ENCODE results near the gene DUSP8. TPM values are rescaled to one million over a fixed set of nuclear protein-coding genes. Genes with fewer than 3 reads are reported as not detected.
"Not testable (repeated sequence)": the region's sequence is repeated elsewhere in the genome, so short reads cannot be mapped to it uniquely, and the experiment has no call there.

DUSP8 gene
- total RNA-seq, 1 experiment from 2014 or later = 2.4 TPM

DNA sequence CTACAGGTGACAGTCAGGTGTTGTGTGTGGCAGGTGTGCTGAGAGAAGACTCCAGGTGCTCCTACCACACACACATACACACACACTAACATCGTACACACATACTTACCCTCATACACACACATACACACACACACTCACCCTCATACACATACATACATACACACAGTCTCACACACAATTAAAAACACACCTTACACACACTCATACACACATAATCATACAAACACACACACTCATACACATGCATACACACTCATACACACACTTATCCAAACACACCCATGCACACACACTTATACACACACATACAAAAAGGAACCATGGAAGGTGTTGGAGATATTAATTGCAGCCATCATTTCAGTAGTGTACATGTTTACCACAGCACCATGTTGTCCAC is 31.6 kb upstream of the DUSP8 start (continued):
- TF ChIP-seq, protein P1, sequence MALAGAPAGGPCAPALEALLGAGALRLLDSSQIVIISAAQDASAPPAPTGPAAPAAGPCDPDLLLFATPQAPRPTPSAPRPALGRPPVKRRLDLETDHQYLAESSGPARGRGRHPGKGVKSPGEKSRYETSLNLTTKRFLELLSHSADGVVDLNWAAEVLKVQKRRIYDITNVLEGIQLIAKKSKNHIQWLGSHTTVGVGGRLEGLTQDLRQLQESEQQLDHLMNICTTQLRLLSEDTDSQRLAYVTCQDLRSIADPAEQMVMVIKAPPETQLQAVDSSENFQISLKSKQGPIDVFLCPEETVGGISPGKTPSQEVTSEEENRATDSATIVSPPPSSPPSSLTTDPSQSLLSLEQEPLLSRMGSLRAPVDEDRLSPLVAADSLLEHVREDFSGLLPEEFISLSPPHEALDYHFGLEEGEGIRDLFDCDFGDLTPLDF (CRISPR knock-in tag; IDR thresholded peaks at IDR 0.05) = no peak
- TF ChIP-seq NR1H2 (CRISPR knock-in tag; IDR thresholded peaks at IDR 0.05) (no peak), FOXJ3 (CRISPR knock-in tag; IDR thresholded peaks at IDR 0.05; ENCODE audit: borderline replicate concordance) (no peak)

DNA sequence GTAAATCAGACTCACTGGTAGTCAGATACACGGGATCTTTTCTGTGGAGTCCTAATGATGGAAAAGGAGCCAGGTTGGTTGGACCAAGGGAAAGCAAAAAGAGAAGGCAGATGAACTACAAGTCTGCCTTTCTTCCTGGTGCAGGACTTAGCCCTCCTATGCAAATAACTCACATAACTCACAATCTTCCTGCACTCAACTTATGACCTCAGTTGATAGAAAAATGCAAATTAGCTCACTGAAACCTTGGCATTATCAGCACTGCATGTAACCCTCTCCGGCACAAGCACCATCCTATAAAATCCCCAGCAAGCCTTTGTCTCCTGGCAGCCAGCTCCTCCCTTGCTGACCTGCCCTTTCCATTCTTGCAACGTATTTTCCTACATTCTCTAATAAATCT is 29.6 kb upstream of the DUSP8 start:
- H3K4me1 Mint-ChIP-seq = peaks cover 21% of the 10 kb centered on the region
- H3K27ac Mint-ChIP-seq; POLR2A ChIA-PET; DNase-seq (ENCODE audit: low spot score); H3K4me3 Mint-ChIP-seq; ATAC-seq: not testable (repeated sequence)
- CTCF ChIA-PET = interaction anchor here (3.2 kb wide), 1 partner anchor 55 kb away, joined by 11 read pairs; no protein-coding TSS in a partner anchor
- peaks cover 40% of the 10 kb centered on the region for H3K9me3 Mint-ChIP-seq
- H3K36me3 Mint-ChIP-seq = peaks cover 36% of the 10 kb centered on the region
- peaks cover 47% of the 10 kb centered on the region for H3K27me3 Mint-ChIP-seq (ENCODE audit: low read depth)

GRCh38 chr11:1600626-1601025 is 28.6 kb upstream of the DUSP8 start:
- H3K4me3 Mint-ChIP-seq = no peak overlapping the region
- ChIA-PET CTCF (interaction anchor here (3.1 to 3.2 kb wide), 2 partner anchors 26 to 54 kb away, joined by 8 to 11 read pairs; no protein-coding TSS in a partner anchor), POLR2A (no interaction called here)
- H3K9me3 Mint-ChIP-seq = peaks cover 40% of the 10 kb centered on the region
- H3K27ac Mint-ChIP-seq = no peak overlapping the region
- TF ChIP-seq, protein P2, sequence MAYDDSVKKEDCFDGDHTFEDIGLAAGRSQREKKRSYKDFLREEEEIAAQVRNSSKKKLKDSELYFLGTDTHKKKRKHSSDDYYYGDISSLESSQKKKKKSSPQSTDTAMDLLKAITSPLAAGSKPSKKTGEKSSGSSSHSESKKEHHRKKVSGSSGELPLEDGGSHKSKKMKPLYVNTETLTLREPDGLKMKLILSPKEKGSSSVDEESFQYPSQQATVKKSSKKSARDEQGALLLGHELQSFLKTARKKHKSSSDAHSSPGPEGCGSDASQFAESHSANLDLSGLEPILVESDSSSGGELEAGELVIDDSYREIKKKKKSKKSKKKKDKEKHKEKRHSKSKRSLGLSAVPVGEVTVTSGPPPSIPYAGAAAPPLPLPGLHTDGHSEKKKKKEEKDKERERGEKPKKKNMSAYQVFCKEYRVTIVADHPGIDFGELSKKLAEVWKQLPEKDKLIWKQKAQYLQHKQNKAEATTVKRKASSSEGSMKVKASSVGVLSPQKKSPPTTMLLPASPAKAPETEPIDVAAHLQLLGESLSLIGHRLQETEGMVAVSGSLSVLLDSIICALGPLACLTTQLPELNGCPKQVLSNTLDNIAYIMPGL (CRISPR knock-in tag; IDR thresholded peaks at IDR 0.05) = no peak
- TF ChIP-seq, protein P3, sequence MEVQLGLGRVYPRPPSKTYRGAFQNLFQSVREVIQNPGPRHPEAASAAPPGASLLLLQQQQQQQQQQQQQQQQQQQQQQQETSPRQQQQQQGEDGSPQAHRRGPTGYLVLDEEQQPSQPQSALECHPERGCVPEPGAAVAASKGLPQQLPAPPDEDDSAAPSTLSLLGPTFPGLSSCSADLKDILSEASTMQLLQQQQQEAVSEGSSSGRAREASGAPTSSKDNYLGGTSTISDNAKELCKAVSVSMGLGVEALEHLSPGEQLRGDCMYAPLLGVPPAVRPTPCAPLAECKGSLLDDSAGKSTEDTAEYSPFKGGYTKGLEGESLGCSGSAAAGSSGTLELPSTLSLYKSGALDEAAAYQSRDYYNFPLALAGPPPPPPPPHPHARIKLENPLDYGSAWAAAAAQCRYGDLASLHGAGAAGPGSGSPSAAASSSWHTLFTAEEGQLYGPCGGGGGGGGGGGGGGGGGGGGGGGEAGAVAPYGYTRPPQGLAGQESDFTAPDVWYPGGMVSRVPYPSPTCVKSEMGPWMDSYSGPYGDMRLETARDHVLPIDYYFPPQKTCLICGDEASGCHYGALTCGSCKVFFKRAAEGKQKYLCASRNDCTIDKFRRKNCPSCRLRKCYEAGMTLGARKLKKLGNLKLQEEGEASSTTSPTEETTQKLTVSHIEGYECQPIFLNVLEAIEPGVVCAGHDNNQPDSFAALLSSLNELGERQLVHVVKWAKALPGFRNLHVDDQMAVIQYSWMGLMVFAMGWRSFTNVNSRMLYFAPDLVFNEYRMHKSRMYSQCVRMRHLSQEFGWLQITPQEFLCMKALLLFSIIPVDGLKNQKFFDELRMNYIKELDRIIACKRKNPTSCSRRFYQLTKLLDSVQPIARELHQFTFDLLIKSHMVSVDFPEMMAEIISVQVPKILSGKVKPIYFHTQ (CRISPR knock-in tag; IDR thresholded peaks at IDR 0.05) = no peak
- TF ChIP-seq ZNF138 (CRISPR knock-in tag; conservative IDR thresholded peaks at IDR 0.05) (no peak), ELF4 (CRISPR knock-in tag; IDR thresholded peaks at IDR 0.05; ENCODE audit: low read depth) (no peak), FOXP4 (CRISPR knock-in tag; IDR thresholded peaks at IDR 0.05) (no peak), ERG (CRISPR knock-in tag; IDR thresholded peaks at IDR 0.05) (no peak)
- TF ChIP-seq, protein P4, sequence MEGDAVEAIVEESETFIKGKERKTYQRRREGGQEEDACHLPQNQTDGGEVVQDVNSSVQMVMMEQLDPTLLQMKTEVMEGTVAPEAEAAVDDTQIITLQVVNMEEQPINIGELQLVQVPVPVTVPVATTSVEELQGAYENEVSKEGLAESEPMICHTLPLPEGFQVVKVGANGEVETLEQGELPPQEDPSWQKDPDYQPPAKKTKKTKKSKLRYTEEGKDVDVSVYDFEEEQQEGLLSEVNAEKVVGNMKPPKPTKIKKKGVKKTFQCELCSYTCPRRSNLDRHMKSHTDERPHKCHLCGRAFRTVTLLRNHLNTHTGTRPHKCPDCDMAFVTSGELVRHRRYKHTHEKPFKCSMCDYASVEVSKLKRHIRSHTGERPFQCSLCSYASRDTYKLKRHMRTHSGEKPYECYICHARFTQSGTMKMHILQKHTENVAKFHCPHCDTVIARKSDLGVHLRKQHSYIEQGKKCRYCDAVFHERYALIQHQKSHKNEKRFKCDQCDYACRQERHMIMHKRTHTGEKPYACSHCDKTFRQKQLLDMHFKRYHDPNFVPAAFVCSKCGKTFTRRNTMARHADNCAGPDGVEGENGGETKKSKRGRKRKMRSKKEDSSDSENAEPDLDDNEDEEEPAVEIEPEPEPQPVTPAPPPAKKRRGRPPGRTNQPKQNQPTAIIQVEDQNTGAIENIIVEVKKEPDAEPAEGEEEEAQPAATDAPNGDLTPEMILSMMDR (IDR thresholded peaks at IDR 0.05) = no peak
- H3K36me3 Mint-ChIP-seq = peaks cover 36% of the 10 kb centered on the region
- peaks cover 31% of the 10 kb centered on the region for H3K4me1 Mint-ChIP-seq
- DNase-seq (ENCODE audit: low spot score) (no peak), ATAC-seq (no peak)
- peaks cover 50% of the 10 kb centered on the region for H3K27me3 Mint-ChIP-seq (ENCODE audit: low read depth)

All from WTC11 (cell line).